Astrocyte (in vitro differentiated cells and primary cell): ENCODE results near the gene SRCAP. TPM values are rescaled to one million over a fixed set of nuclear protein-coding genes. Genes with fewer than 3 reads are reported as not detected.
A peak's percentile ranks its signal among the peaks of the same experiment; 100 is the strongest.

Source experiments
- DNase-seq: peaks from one replicate; pipeline ENCODE4 v3.0.0-alpha.2; 2010; ENCODE audit warnings: low read depth
- FAIRE-seq: peaks from 2 replicates; lab custom pipeline; 2011; peaks lifted over from hg19 to GRCh38; lab: Jason Lieb, UNC
- H2AFZ ChIP-seq: 2 replicates; pipeline ENCODE4 v1.6.0; 2012; ENCODE audit warnings: low read depth, low read length, inconsistent platforms
- H3K27ac ChIP-seq: 2 replicates; pipeline ENCODE4 v1.5.1; 2011; ENCODE audit warnings: low read depth, low read length, inconsistent platforms
- H3K27me3 ChIP-seq: 2 replicates; pipeline ENCODE4 v1.6.0; 2011; ENCODE audit warnings: low read length, inconsistent platforms; ENCODE audit not compliant: insufficient read depth
- H3K36me3 ChIP-seq: 2 replicates; pipeline ENCODE4 v1.5.1; 2011; ENCODE audit warnings: low read length, inconsistent platforms; ENCODE audit not compliant: insufficient read depth
- H3K4me1 ChIP-seq: 2 replicates; pipeline ENCODE4 v1.5.1; 2011; ENCODE audit warnings: low read length, inconsistent platforms; ENCODE audit not compliant: insufficient read depth
- H3K4me2 ChIP-seq: 2 replicates; pipeline ENCODE4 v1.6.0; 2012; ENCODE audit warnings: low read length, inconsistent platforms
- H3K4me3 ChIP-seq: 2 replicates; pipeline ENCODE4 v1.5.1; 2011; ENCODE audit warnings: low read depth, mild to moderate bottlenecking, low read length, inconsistent platforms; ENCODE audit not compliant: insufficient read depth
- H3K79me2 ChIP-seq: 2 replicates; pipeline ENCODE4 v1.6.0; 2012; ENCODE audit warnings: mild to moderate bottlenecking, low read length, inconsistent platforms; ENCODE audit not compliant: insufficient read depth
- H3K9ac ChIP-seq: 2 replicates; pipeline ENCODE4 v1.6.0; 2012; ENCODE audit warnings: mild to moderate bottlenecking, low read length, inconsistent platforms
- H3K9me3 ChIP-seq: 2 replicates; pipeline ENCODE4 v1.5.1; 2012; ENCODE audit warnings: low read depth, mild to moderate bottlenecking, low read length, inconsistent platforms; ENCODE audit not compliant: insufficient read depth
- H4K20me1 ChIP-seq: 2 replicates; pipeline ENCODE4 v1.6.0; 2012; ENCODE audit warnings: low read length, inconsistent platforms; ENCODE audit not compliant: insufficient read depth
- H3K27ac Mint-ChIP-seq: one replicate; pipeline ENCODE4 v1.8.0; 2021; ENCODE audit warnings: mild to moderate bottlenecking, mixed read lengths; ENCODE audit not compliant: unreplicated experiment
- H3K27me3 Mint-ChIP-seq: one replicate; pipeline ENCODE4 v1.8.0; 2021; ENCODE audit warnings: low read depth, mixed read lengths; ENCODE audit not compliant: unreplicated experiment
- H3K36me3 Mint-ChIP-seq: one replicate; pipeline ENCODE4 v1.8.0; 2021; ENCODE audit warnings: low read depth, mixed read lengths; ENCODE audit not compliant: unreplicated experiment
- H3K4me1 Mint-ChIP-seq: one replicate; pipeline ENCODE4 v1.8.0; 2021; ENCODE audit warnings: low read depth, mixed read lengths; ENCODE audit not compliant: unreplicated experiment
- H3K4me3 Mint-ChIP-seq: one replicate; pipeline ENCODE4 v1.8.0; 2021; ENCODE audit warnings: mild to moderate bottlenecking, moderate library complexity, mixed read lengths; ENCODE audit not compliant: unreplicated experiment
- H3K9me3 Mint-ChIP-seq: one replicate; pipeline ENCODE4 v1.8.0; 2021; ENCODE audit warnings: mild to moderate bottlenecking, mixed read lengths; ENCODE audit not compliant: unreplicated experiment
- EZH2 ChIP-seq: IDR thresholded peaks from 2 replicates; pipeline ENCODE4 v1.6.1; 2012; ENCODE audit warnings: mild to moderate bottlenecking, low read length, inconsistent platforms; ENCODE audit not compliant: insufficient read depth
- total RNA-seq: library from RNA; stranded (reverse); gene quantifications from 2 replicates; pipeline ENCODE4 v1.2.1, GENCODE V29; 2021
- TF ChIP-seq, protein P1 (sequence below): IDR thresholded peaks from 2 replicates; pipeline ENCODE4 v1.5.1; 2011; ENCODE audit warnings: low read depth, mild to moderate bottlenecking, inconsistent platforms, low read length, moderate library complexity; ENCODE audit not compliant: insufficient read depth

SRCAP gene
- total RNA-seq, 1 donor from 2014 or later: 50.4 TPM

DNA sequence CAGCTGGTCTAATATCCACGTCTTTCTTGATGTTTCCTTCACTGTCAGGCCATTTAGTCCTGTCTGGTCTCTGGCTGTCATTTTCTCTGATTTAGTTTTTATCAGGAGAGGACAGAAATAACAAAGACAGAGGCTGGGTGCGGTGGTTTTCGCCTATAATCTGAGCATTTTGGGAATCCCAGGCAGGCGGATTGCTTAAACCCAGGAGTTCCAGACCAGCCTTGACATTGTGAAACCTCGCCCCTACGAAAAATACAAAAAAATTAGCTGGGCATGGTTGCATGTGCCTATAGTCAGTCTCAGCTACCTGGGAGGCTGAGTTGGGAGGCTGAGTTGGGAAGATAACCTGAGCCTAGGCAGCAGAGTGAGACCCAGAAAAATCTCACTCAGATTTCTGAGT lies 7.1 kb downstream of the SRCAP start:
- no peak for FAIRE-seq
- no peaks in the 10 kb centered on the region for H3K9me3 ChIP-seq
- Mint-ChIP-seq H3K9me3 (no peaks in the 10 kb centered on the region), H3K36me3 (peaks cover 24% of the 10 kb centered on the region), H3K4me1 (peaks cover 3% of the 10 kb centered on the region), H3K27ac (no peak overlapping the region), H3K27me3 (no peaks in the 10 kb centered on the region), H3K4me3 (no peak overlapping the region)
- DNase-seq: no peak
- H3K4me1 ChIP-seq: peaks cover 1% of the 10 kb centered on the region
- TF ChIP-seq EZH2: no peak
- TF ChIP-seq, protein P1, sequence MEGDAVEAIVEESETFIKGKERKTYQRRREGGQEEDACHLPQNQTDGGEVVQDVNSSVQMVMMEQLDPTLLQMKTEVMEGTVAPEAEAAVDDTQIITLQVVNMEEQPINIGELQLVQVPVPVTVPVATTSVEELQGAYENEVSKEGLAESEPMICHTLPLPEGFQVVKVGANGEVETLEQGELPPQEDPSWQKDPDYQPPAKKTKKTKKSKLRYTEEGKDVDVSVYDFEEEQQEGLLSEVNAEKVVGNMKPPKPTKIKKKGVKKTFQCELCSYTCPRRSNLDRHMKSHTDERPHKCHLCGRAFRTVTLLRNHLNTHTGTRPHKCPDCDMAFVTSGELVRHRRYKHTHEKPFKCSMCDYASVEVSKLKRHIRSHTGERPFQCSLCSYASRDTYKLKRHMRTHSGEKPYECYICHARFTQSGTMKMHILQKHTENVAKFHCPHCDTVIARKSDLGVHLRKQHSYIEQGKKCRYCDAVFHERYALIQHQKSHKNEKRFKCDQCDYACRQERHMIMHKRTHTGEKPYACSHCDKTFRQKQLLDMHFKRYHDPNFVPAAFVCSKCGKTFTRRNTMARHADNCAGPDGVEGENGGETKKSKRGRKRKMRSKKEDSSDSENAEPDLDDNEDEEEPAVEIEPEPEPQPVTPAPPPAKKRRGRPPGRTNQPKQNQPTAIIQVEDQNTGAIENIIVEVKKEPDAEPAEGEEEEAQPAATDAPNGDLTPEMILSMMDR: no peak
- H3K36me3 ChIP-seq: peaks cover 73% of the 10 kb centered on the region
- H3K4me3 ChIP-seq: no peak overlapping the region
- peaks cover 64% of the 10 kb centered on the region for H4K20me1 ChIP-seq
- no peak overlapping the region for H2AFZ ChIP-seq
- H3K27ac ChIP-seq: no peak overlapping the region
- H3K79me2 ChIP-seq: peaks cover 38% of the 10 kb centered on the region
- H3K4me2 ChIP-seq: no peak overlapping the region
- no peaks in the 10 kb centered on the region for H3K27me3 ChIP-seq
- H3K9ac ChIP-seq: no peak overlapping the region

DNA sequence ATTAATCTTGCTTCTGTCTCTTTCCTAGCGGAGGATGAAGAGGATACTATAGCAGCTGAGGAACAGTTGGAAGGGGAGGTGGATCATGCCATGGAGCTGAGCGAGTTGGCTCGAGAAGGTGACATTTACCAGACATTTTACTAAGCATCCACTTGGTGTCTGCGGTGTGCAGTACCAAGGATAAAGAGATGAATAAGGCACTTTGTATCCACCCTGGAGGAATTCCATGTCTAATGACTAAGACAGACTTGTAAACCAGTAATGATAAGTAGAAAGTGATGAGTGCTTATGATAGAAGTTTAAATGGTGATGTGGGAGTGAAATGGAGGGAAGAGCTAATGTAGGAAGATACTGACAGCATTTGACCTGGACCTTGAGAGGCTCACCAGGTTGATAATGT lies 12.0 kb downstream of the SRCAP start:
- FAIRE-seq (no peak), DNase-seq (peak; percentile 43)
- Histone ChIP-seq H4K20me1 (peaks cover 63% of the 10 kb centered on the region), H2AFZ (no peak overlapping the region), H3K36me3 (peaks cover 84% of the 10 kb centered on the region), H3K27ac (no peak overlapping the region), H3K9me3 (no peaks in the 10 kb centered on the region), H3K9ac (no peak overlapping the region), H3K4me3 (no peak overlapping the region), H3K4me2 (no peak overlapping the region), H3K27me3 (no peaks in the 10 kb centered on the region), H3K79me2 (peaks cover 24% of the 10 kb centered on the region), H3K4me1 (peaks cover 12% of the 10 kb centered on the region)
- H3K36me3 Mint-ChIP-seq: peaks cover 47% of the 10 kb centered on the region
- no peak overlapping the region for H3K27ac Mint-ChIP-seq
- H3K4me1 Mint-ChIP-seq: peaks cover 13% of the 10 kb centered on the region
- H3K27me3 Mint-ChIP-seq: no peaks in the 10 kb centered on the region
- H3K4me3 Mint-ChIP-seq: no peak overlapping the region
- H3K9me3 Mint-ChIP-seq: no peaks in the 10 kb centered on the region
- TF ChIP-seq EZH2: no peak
- TF ChIP-seq, protein P1: no peak

DNA sequence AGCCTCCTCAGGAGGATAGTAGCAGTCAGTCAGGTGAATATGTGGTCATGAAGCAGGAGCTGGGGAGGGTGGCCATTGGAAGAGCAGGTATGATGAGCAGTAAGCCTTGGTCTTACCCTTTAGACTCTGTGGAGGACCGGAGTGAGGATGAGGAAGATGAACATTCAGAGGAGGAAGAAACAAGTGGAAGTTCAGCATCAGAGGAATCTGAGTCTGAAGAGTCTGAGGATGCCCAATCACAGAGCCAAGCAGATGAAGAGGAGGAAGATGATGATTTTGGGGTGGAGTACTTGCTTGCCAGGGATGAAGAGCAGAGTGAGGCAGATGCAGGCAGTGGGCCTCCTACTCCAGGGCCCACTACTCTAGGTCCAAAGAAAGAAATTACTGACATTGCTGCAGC lies 12.7 kb downstream of the SRCAP start:
- no peaks in the 10 kb centered on the region for H3K9me3 Mint-ChIP-seq
- H3K4me3 Mint-ChIP-seq: no peak overlapping the region
- FAIRE-seq: no peak

More for the DNA sequence above, 12.7 kb downstream of the SRCAP start:
- Histone ChIP-seq H2AFZ (no peak overlapping the region), H3K36me3 (peaks cover 85% of the 10 kb centered on the region), H3K4me1 (peaks cover 12% of the 10 kb centered on the region), H3K4me3 (no peak overlapping the region), H3K27ac (no peak overlapping the region), H3K79me2 (peaks cover 28% of the 10 kb centered on the region), H3K4me2 (no peak overlapping the region), H3K9ac (no peak overlapping the region), H3K9me3 (no peaks in the 10 kb centered on the region), H3K27me3 (no peaks in the 10 kb centered on the region), H4K20me1 (peaks cover 68% of the 10 kb centered on the region)
- Mint-ChIP-seq H3K4me1 (peaks cover 17% of the 10 kb centered on the region), H3K36me3 (peaks cover 51% of the 10 kb centered on the region), H3K27me3 (no peaks in the 10 kb centered on the region), H3K27ac (no peak overlapping the region)
- no peak for DNase-seq
- TF ChIP-seq EZH2: no peak
- TF ChIP-seq, protein P1: no peak
